HG03442 (cell line): ENCODE results near the gene PCCA.

Experiments used
- ATAC-seq: cut with Tn5 transposase; IDR thresholded peaks from one replicate; pipeline ENCODE4 v1.9.1; 2021; ENCODE audit warnings: mild to moderate bottlenecking, moderate library complexity; ENCODE audit not compliant: unreplicated experiment

Gene PCCA

DNA sequence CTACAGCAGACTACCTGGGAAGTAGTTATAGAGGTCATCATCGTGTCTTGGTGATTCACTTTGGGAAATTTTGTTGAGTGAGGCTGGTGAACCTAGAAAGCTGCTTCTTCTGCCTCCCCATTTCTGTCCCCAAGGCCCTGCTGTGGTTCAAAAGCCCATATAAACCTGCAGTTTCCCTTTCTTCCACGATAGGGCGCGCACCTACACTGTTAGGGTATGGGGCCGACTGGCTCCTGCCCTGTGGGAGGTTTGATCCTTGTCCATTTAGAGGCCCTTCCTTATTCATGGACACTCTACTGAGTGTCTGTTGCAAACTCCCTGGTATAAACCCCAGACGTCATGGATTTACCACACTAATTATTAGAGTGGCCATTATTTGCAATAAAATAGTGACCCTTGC, 307.9 kb downstream of the PCCA start:
- no peak for ATAC-seq

- no peak for ATAC-seq
Observed at GRCh38 chr13:100397627-100398026, 308.7 kb downstream of the PCCA start.

- no peak for ATAC-seq
Observed at GRCh38 chr13:100398360-100398759, 309.5 kb downstream of the PCCA start.

- no peak for ATAC-seq
Observed at GRCh38 chr13:100399455-100399854, 310.6 kb downstream of the PCCA start.

DNA sequence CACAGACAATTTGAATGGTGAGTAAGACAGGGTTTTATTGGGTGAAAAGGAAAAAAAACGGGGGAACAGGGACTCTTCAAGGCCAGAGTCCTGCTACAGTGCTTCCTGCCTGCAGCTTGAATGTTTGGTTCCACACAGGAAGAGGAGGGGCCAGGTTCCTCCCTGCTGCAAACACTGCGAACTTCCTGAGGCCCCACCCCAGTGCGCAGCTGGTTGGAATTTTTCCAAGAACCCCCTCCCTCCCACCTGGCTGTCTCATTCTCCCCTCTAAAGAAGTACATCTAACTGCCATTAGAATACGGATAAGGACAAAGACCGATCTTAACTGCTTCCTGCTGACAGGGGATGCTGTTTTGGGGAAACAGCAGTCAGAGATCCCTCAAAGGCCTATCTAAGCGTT, 314.8 kb downstream of the PCCA start:
- ATAC-seq: no peak

DNA sequence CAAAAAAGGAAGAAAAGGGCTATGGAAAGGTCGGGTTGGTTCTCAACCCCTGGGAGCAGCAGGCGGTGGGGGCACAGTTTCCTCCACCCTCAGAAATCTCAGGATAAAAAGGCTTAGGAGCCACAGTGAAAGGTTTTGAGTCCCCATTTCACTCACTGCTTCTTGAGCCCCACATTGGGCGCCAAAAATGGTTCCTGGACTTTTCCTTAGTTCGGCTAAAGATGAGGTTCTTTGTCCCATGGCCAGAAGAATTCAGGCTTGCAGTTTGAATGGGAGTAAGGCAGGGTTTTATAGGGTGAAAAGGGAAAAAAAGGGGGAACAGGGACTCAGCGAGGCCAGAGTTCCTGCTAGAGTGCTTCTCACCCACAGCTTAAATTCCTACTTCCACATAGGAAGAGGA, 320.2 kb downstream of the PCCA start:
- ATAC-seq: no peak

GRCh38 chr13:100423375-100423774, 334.5 kb downstream of the PCCA start:
- ATAC-seq: no peak

GRCh38 chr13:100428986-100429385, 340.1 kb downstream of the PCCA start:
- no peak for ATAC-seq

DNA sequence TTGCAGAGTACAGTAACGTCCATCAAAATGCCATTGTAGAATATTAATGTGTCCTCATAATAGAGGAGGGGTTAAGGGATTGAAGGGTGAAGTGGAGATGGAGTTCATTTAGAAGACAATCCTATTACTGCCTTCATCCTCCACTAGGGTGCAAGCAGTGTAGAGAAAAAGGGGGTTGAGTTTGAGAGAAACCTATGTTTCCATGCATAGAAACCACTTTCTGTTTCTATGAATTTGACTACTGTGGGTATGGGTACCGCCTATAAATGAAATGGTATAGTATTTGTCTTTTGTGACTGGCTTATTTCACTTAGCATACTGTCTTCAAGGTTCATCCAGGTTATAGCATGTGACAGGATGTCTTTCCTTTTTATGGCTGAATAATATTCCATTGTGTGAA, 343.7 kb downstream of the PCCA start:
- no peak for ATAC-seq

DNA sequence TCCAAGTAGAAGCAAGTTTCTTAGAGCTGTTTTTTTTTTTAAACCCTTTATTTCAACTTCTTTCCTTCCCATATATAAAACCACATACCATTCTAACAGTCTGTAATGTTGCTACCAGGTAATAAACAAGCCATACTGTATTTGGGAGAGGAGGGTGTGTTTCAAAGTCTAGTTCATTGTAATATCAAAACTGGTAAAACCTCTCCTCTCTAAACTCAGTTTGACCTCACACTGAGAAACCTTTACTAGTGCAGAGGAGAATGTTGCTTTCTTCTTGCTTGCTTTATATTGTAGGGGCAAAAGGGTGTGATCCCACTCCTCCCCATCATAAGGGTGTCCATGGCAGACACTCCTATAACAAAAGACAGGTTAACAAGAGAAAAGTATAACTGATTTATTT, 344.6 kb downstream of the PCCA start:
- no peak for ATAC-seq

- ATAC-seq: peak; percentile 95
Observed at GRCh38 chr13:100434010-100434763, 345.3 kb downstream of the PCCA start.

DNA sequence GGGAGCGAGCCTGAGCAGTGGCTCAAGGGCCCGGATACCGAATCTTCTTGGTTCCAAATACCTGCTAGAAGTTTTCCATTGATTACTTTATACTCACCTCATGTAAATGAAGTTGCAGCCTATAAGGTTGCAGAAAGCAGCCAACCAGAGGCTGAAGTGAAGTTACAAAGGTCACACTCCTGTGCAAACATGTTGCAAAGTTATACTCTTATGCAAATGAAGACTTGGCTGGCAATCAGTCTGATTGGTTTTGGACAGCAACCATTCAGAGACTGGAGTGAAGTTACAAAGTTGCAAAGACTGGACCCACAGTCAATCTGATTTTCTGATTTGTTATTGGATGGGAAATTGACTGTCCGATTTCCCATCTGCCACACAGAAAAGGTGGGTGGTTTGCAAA, 347.2 kb downstream of the PCCA start:
- no peak for ATAC-seq

DNA sequence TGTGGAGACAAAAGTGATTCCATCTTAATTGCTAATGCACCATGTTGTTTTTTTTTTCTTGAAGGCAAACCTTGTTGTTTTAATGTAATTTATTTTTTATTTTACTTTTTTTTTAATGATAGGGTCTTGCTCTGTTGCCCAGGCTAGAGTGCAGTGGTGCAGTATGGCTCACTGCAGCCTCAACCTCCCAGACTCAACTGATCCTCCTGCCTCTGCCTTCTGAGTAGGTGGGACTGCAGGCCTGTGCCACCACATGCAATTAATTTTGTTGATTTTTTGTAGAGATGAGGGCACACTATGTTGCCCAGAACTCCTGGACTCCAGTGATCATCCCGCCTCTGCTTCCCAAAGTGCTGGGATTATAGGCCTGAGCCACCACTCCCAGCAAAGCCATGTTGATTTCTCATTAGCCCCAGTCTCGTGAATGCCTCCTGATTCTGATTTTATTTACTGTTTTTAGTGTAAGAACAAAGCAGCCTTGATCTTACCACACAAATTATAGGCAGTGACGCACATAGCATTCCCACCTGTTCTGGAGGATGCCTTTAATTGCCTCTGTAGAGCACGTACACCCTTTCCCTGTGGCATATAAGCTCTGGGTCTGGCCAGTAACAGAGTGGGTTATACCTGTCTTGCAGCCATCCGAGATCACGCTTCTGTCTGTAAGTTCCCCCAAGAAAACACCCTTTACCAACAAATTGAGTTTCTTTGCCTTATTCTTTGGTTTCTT, 349.3 kb downstream of the PCCA start:
- ATAC-seq: no peak

DNA sequence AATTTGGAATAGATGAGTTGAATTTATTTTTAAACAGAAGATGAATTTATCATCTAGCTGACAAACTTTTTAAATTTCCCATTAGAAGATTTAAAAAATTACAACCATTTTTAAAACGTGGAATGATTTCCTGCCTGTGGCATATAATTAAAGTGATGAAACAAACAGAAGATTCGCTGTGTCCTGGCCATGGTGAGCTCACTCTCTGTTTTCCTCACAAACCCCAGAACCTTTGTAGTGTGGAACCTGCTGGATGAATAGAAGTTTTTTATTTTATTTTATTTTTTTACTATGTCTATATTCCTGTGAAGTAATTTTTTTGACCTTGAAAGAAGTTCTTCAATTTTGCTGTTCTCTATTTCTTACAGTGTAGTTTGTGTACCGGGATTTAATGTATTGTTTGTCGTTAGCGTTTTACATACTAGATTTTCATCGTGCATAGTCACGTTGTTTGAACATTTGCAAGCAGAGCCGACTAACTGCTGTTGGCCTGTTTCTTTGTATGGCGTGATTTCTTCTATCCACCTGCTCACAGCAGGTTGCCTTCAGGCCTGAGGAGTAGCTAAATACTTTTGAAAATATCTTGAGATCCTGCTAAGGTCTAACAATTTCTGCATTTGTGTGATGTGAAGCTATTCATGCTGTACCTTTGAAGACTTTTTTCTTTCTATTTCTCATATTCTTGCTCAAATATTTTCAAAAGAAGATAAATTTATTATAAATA, 350.5 kb downstream of the PCCA start:
- ATAC-seq: no peak

GRCh38 chr13:100440751-100441425, 352.0 kb downstream of the PCCA start:
- ATAC-seq: no peak

- ATAC-seq: no peak
Observed at GRCh38 chr13:100442095-100442832, 353.4 kb downstream of the PCCA start.

DNA sequence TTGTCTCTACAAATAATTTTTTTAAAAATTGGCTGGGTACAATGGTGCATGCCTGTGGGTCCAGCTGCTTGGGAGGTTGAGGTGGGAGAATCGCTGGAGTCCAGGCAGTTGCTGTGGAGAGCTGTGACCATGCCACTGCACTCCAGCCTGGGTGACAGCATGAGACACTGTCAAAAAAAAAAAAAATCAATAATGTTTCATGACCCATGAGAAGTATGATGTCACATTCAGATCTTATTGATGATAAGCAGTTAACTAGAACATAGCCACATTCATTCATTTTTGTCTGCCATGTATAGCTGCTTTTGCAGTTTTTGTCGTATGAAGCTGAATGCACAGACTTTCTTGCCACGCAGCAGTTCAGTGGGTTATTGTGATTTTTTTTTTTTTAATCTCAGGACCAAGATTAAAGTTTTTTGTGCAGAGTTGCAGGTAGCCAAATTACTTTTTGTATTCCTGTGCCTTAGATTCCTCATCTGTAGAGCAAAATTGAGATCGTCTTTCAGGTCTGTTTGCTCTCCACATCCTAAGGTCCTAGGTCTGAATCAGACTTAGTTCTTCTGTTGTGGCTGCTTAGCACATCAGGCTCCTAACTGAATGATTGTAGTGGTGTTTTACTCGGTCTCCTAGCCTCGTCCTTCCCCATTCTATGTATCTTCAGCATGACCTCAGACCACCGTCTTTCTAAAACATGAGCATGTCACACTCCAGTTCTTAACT, 354.5 kb downstream of the PCCA start:
- ATAC-seq: no peak

DNA sequence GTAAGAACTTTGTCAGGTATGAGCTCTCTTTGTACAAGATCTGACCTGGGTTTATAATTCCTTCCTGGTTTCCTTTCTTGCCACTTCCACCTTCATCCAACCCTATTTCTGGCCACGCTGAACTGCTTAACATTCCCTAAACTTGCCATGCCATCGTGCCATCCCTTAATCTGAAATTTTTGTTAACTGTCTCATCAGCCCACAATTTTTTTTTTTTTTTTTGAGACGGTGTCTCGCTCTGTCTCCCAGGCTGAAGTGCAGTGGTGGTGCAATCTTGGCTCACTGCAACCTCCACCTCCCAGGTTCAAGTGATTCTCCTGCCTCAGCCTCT, 355.1 kb downstream of the PCCA start:
- ATAC-seq: no peak

DNA sequence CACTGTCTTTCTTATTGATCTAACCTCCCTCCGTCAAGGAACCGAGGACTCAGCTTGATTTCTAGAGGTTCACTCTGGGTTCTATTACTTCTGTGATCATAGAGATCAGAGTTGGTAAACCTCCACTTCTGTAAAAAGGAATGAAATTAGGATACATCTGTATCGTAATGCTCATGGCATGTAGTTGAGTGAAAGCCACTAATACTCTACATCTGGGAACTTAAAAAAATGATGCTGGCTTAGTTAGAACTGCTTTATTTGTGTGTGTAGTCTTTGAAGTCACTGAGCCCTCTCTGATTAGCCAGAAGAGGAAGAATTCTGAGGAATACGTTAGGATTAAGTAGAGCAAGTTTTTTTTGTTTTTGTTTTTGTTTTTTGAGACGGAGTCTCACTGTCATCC, 358.9 kb downstream of the PCCA start:
- no peak for ATAC-seq

DNA sequence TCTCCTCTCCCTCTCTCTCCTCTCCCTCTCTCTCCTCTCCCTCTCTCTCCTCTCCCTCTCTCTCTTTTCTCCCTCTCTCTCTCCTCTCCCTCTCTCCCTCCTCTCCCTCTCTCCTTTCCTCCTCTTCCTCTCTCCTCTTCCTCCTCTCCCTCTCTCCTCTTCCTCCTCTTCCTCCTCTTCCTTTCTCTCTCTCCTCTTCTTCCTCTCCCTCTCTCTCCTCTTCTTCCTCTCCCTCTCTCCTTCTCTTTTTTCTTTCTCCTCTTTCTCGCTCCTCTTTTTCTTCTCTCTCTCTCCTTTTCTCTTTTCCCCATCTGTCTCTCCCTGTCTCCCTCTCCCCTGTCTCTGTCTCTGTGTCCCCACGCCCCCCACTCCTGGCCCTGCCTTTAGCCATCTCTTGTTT, 363.0 kb downstream of the PCCA start:
- no peak for ATAC-seq
